NCI-H526 (cell line): ENCODE data around the gene GRK7.

ENCODE experiments used
- DNase-seq, 2 experiments: peaks; one replicate each; lab custom pipeline; 2025; lab: John Stamatoyannopoulos, UW

The GRK7 gene, protein sequence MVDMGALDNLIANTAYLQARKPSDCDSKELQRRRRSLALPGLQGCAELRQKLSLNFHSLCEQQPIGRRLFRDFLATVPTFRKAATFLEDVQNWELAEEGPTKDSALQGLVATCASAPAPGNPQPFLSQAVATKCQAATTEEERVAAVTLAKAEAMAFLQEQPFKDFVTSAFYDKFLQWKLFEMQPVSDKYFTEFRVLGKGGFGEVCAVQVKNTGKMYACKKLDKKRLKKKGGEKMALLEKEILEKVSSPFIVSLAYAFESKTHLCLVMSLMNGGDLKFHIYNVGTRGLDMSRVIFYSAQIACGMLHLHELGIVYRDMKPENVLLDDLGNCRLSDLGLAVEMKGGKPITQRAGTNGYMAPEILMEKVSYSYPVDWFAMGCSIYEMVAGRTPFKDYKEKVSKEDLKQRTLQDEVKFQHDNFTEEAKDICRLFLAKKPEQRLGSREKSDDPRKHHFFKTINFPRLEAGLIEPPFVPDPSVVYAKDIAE (N-terminal part only)

DNA sequence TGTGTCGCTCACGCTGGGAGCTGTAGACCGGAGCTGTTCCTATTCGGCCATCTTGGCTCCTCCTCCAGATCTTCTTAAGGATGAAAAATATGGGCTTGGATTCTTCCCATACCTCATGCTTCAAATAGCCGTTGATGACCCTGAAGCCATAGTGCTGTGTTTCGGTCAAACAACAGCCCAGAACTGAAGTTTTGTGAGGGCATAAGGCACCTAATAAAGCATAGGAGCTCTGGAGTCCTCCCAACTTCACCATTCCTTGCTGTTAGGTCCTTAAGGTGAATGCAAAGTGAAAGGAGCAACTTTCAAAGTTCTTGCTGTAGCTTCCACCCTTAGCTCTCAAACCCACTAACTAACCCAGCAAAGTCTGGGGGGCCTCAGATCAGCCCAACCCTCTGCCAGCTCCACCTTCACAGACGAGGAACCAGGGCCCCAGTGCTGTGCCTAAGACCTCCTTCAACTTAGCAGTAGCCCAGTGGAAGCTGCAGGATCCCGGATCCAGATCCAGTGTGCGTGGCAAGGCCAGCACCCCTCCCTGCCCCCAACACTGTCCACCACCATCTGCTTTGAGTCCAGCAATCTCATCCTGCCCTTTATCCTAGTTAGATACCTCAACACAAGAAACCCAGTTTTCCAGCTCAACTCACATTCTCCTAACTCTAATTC, at the start of gene GRK7:
Gene GRK7 (plus strand): TSS at position 321 of the 663 bp plus-strand sequence. CDS start 14,877 bp downstream, outside the sequence.
- no peak for DNase-seq

DNA sequence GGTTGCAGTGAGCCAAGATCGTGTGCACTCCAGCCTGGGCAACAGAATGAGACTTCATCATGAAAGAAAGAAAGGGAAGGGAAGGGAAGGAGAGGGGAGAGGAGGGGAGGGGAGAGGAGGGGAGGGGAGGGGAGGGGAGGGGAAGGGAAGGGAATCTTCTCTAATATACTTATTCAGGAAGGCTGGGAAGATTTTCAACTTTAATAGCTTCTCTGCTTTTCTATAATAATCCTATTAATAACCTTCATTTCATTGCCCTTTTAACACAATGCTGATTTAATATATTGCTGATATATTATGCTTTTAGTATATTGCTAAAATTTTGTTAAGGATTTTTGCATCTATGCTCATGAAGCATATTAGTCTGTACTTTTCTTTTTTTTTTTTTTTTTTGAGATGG, 48.5 kb upstream of the GRK7 start:
- DNase-seq = no peak

DNA sequence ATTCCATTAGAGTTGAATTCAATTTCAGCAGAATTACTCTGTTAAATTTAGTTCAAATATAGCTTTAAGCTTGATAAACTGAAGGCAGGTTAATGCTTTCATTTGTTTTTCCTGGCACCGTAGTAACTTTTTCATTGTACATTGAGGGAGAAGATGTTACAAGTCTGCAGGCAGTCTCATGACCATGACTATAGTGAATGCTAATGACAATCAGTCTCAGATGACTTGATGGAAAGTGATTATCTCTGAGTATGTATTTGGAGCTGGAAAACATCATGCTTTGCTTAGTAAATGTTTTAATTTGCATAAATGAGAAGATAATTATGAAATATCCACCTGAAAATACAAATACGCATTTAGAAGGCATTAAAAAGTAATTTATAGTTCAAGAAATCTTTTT, 41.1 kb upstream of the GRK7 start:
- no peak for DNase-seq

DNA sequence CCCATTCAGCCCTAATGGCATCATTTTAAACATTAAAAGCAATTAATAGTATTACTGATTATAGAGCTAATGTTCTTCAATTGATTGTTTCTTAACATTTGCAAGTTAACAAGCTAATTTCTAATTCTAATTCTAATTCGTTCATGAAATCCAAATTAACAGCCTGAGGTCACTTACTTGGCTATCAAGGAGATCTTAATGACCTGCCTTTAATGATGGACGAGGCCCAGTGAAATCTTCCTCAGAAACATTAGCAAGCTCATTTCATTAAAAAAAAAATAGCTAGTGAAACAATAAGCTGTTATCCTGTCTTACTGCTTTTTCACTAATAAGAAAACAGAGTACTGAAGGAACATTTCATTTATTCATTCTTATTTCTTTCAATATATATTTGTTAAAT, 40.6 kb upstream of the GRK7 start:
- no peak for DNase-seq

DNA sequence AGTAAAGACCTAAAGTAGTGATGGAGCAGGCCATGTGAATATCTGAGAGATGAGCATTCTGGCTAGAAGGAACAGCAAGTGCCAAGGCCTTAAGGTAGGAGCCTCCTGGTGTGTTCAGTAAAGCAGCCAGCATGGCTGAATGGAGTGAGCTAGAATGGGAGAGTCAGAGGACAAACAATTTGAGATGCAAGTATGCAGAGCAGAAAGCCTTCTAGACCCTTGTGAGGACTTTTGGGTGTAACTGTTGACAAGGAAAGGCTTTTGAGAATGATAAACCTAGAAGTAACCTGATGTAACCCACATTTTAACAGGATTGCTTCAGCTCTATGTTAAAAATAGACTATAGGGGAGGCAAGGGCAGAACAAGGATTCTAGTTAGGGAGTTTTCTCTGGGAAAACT, 40.0 kb upstream of the GRK7 start:
- DNase-seq = no peak

DNA sequence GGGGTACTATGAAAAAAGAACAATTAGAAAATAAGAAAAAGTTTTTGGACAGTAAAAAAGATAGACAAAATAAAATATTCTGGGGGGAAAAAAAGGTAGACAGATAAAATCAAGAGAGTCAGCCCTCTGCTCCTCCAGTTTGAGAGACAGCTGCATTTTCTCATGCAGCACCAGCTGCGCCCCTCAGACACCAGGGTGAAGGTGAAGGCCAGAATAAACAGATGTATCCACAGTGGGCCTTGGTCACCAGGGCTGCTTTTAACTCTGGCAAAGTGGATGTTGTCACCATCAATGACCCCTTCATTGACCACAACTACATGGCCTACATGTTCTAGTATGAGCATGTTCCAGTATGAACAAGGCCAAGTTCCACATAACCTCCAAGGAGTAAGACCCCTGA, 39.0 kb upstream of the GRK7 start:
- DNase-seq = no peak

DNA sequence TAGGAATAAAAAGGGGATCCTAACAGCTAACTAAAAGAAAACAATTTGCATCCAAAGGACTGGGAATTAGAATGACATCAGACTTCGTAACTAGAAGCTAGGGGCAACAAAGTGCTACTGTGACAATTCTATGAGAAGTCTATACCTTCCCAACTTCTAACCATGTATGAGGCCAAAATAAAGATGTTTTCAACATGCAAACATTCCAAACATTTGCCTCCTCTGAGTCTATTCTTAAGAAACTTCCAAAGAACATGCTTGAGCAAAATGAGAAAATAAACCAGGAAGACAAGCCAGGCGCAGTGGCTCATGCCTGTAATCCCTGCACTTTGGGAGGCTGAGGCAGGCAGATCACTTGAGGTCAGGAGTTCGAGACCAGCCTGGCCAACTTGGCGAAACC, 38.2 kb upstream of the GRK7 start:
- no peak for DNase-seq

DNA sequence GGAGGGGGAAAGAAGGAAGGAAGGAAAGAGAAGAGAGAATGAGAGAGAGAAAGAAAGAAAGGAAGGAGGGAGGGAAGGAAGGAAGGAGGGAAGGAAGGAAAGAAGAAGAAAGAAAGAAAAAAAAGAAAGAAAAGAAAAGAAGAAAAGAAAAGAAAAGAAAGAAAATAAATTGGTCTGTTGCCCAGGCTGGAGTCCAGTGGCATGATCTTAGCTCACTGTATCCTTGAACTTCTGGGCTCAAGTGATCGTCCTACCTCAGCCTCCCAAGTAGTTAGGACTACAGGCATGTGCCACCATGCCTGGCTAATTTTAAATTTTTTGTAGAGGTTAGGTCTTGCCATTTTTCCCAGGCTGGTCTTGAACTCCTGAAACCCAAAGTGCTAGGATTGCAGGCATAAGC, 36.7 kb upstream of the GRK7 start:
- DNase-seq = no peak

DNA sequence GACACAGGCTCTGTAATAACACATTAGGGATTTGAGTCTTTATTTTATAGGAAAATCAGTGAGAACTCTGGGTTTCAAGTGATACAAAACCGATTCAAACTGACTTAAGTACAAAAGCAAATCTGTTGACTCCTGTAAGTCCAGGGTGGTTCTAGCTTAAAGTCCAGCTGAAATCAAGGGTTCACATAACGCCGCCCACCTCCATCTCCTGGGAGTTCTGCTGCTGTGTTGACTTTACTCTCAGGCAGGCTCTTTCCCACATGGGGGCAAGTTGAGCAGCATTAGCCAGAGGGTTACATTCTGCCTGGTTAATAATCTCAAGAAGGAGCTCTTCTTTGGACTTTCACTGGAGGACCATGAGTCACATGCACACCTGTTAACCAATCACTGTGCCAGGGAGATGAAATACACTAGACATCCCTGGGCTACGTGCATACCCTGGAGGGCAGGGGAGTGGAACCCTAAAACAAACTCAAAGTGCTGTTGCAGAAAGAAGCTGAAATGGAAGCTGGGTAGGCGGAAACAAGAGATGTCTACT, 34.8 kb upstream of the GRK7 start:
- no peak for DNase-seq

DNA sequence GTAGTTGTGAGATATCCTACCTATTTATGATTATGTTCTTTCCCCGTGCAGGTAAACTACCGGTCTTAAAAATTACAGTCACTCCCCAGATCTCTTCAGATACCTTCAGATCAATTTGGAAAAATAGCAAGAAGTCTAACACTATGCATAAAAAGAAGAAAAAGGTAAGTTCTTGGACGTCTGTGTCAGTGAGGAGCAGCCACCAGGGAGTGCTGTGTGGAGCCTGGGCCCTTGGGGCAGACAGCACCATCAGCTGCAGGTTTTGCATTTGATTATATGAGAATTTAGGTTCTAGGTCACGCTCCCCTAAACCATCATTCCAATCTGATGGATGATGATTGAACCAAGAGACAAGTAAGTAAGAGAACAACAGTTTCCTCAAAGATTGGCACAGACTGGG, 34.0 kb upstream of the GRK7 start:
- no peak for DNase-seq

DNA sequence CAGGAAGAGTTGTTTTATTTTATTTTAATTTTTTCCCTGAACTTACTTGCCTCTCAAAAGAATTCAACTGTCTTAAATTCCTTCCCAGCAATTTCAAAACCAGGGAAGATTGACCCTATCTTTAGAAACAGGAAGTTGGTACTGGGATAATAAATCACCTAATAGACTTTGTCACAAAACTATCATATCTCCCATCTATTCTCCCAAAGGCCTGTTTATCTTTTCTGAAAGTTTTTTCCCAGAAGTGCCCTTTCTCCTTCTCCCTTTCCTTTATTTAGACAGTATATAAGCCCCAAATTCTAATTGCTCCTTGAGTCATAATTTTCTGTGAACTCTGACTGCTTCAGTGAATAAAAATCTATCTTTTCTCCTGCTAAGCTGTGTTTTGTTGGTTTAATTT, 28.0 kb upstream of the GRK7 start:
- no peak for DNase-seq

DNA sequence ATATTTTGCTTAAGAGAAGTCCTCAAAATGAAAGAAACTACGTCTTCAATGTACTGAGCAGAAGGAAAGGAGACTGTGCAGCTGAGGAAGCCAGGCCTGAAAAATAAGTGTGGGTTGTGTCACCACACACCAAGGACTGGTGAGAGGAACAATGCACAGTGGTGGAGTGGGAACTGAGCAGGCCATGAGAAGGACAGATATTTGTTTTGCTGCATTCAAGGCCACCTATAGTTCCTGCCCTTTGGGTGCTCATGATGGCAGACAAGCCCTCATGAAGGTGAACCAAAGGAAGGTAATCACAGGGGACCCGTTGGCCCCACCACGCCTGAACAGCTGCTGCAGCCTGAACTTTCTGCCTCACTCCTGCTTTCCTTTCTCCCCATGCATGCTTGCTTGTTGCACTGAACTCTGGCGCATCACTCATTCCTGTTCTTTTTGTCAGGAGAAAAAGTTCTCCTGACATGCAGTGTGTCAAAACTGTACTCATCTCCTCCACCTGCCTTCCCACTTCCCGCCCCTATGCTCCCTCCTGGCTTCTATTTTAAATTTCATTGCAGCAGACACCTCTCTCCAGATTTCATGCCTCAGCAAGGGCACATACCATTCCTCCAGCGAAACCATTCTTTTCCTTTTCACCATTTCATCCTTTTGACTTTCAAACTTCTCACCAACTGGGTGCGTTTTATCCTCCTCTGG, 27.3 kb upstream of the GRK7 start:
- DNase-seq = no peak

DNA sequence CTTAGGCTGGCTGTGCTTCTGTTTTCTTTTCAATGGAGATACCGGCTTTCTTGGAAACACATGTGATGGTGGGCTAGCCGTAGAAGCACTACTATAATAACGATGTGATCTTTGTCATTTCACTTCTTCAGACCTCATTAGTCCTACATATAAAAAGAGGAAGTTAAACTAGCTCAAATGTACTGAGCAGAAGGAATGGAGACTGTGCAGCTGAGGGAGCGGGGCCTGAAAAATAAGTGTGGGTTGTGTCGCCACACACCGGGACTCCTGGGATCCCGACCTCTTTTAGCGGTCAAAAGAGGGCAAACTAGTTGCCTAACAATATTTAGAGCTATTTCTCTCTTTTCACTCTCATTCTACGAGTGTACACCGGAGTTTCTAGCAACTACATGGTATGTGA, 26.1 kb upstream of the GRK7 start:
- no peak for DNase-seq

DNA sequence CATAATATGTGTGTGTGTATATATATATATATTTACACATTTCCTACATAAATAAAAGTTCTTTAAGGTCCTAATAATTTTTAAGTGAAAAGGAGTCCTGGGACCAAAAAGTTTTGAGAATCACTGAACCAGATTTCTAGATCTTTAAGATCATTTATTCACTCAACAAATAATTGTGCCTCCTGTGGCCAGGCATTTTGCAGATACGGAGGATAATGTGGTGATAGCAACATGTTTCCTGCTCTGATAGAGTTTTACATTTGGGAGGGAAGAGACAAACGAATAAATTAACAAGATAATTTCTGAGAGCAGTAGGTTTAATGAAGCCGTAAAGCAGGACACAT, 25.6 kb upstream of the GRK7 start:
- DNase-seq = no peak

DNA sequence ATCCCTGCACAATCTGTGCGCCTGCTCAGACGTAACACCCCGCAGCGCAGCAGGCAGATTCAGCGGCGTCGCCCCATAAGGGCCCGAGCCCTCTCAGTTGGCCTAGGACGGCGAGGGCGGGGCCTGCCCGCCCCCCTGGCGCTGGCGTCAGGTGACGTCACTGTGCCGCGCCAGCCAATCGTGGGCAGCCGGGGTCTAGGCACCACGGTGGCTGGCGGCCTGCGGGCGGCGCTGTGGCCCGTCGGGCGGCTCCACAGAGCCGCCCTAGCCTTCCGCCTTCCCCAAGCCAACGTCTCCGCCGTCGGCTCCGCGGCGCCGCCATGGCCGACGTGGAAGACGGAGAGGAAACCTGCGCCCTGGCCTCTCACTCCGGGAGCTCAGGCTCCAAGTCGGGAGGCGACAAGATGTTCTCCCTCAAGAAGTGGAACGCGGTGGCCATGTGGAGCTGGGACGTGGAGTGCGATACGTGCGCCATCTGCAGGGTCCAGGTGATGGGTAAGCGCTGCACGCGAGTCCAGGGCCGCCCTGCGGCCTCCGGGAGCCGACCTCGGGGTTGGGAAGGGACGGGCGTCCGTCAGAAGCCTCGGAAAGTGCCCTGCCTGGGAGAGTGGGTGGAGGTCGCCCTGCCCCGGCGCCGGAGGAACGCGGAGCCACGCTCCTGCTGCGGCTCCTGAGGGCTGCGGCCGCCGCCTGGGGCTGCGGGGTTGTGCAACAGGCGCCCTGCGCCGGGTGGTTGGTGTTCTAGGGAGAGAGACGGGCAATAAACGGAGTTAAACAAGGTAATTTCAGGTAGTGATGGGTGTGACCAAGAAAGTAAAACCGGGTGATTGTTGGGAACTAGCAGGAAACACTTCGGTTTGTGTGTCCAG, 25.0 kb upstream of the GRK7 start, which contains the start of gene RNF7:
Gene RNF7 (plus strand): TSS at position 277 of the 869 bp plus-strand sequence. CDS start 44 bp downstream, at position 321.
- DNase-seq = peak; percentile 89 to 97

DNA sequence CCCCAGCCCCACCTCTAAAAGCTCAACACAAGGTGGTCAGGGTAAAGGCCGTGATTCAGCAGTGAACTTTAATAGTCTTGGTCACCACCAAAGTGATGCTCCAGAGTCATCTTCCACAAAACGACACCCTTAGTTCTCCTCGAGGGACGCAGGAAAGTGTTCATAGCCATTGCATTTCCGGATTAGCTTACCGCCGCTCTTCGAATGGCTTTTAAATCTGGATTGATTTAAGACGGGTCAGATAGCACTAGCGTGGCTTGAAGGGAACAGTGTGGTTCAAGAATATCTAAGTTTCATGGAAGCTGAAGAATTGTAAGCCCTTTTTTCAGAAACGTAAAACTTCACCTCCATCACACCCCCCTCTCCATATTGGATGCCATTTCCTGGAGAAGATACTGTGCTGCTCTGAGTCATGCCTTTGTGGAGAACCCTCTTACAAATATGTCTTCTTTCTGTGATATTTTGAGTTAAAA, 24.3 kb upstream of the GRK7 start:
- peak in 1 of 2 experiments; percentile 47 for DNase-seq

DNA sequence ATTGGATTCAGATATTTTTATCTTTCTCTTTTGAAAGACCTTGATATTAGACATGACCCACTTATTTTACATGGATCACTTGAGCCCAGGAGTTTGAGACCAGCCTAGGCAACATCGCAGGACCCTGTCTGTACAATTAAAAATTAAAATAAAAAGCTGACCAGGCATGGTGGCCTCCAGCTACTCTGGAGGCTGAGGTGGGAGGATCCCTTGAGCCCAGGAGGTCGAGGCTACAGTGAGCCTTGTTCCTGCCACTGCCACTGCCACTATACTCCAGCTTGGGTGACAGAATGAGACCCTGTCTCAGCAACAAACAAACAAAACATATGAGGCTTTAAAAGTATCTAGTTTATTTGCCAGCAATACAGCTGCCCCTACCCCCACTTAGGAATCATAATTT, 23.5 kb upstream of the GRK7 start:
- no peak for DNase-seq

DNA sequence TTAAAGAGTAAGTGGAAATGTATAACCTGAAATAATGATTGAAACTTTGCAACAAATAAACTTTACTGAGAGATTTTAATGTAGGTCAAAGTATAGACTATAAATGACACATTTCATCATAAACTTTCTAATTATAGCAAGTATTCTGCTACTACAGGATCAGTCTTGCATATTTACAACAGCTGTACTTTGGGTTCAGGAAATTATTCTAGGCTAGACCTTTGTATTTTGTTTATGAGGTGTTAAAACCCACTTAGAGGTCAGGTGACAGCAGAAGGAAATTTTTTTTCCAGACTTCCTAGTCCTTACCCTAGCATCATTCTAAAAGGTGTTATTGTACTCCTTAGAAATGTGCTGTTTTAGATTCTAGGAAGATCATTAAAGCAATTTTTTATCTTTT, 22.9 kb upstream of the GRK7 start:
- DNase-seq = no peak

DNA sequence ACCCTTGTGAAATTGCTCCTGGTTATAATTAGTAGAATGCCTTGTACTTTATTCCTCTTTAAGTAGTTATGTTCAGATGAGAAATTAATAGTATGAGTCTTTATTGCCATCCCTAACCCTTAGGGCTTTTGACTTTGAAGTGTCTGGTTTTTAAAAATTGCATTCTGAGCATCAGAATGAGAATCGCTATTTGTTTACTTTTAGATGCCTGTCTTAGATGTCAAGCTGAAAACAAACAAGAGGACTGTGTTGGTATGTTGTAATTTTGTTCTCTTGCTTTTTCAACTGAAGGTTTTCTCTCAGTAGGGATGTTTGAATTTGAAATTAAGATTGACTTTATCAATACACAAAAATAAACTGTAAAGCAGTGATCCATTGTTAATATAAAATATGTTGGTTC, 19.9 kb upstream of the GRK7 start:
- DNase-seq = no peak

DNA sequence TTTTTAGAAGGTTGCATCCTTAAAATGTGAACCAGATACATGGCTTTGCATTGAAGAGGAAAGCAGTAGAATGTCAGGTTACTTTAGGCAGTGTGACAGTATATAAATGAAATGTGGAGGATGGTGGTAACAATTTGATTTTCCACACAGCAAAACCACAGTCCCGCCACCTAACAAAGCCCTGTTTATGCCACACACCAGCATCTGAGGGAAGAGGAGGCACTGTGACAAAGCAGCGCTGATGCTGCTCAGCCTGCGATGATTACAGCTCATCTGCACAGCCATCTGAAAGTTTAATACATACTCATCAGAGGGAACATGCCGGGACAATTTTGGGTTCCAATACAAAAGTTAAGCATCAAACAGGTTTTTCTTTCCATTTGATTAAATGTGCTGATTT, 16.2 kb upstream of the GRK7 start:
- DNase-seq = no peak

DNA sequence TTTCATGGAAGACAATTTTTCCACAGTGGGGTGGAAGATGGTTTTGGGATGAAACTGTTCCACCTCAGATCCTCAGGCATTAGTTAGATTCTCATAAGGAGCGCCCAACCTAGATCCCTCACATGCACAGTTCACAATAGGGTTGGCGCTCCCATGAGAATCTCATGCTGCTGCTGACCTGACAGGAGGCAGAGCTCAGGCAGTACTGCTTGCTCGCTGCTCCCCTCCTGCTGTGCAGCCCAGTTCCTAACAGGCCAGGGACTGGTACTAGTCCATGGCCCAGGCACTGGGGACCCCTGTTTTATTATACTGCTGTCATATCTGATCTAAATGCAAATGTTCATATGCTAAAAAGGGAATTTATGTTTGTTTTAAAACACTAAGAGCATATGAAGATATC, 9.8 kb upstream of the GRK7 start:
- peak in 1 of 2 experiments; percentile 17 for DNase-seq
